ENCODE measurements around the gene SUV39H2. TPM values are rescaled to one million over a fixed set of nuclear protein-coding genes. Genes with fewer than 3 reads are reported as not detected.

SUV39H2 gene
- total RNA-seq = 6.3 TPM

DNA sequence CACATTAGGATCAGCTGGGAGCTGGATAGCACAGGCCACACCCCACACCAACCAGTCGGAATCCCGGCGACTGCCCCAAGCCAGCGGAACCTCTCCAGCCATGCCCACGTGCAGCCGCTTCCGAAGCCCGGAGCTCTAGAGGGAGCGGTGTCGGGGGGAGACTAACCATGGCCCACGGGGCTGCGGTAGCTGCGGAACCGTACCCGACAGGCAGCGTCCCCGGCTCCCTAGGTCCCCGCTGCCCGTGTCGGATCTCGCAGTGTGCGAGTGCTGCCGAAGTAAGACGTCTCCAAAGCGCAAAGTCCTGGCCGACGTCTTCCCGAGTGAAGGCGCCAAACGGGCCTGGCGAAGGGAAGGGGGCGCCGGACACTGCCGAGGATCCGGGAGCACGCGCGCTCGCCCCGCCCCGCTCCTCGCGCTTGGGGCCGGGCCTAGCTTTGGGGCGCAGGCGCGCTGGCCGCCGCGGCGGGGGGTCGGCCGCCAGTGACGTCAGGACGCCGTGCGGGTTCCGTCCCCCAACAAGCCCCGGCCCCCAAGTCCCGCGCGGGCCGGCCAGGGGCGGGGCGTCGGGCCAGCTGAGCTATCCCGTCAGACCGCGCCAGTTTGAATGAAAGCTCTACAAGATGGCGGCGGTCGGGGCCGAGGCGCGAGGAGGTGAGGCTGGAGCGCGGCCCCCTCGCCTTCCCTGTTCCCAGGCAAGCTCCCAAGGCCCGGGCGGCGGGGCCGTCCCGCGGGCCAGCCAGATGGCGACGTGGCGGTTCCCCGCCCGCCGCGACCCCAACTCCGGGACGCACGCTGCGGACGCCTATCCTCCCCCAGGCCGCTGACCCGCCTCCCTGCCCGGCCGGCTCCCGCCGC is at the start of gene SUV39H2:
Gene SUV39H2, plus strand, starts transcription at position 601 of the 858 bp plus-strand sequence. Its CDS starts 23 bp downstream, at position 624.
- Histone ChIP-seq H3K27me3 (ENCODE audit: insufficient read depth, low read length) (no peaks in the 10 kb centered on the region), H3K4me3 (ENCODE audit: low read length) (peak within 1 kb of the TSS; percentile 78), H3K9me3 (ENCODE audit: low read depth, low read length) (no peaks in the 10 kb centered on the region), H3K4me1 (ENCODE audit: insufficient read depth, low read length) (peaks cover 23% of the 10 kb centered on the region)

GRCh38 chr10:14833106-14833505 is 45.6 kb upstream of the SUV39H2 start:
- Histone ChIP-seq H3K4me1 (ENCODE audit: insufficient read depth, low read length) (peaks cover 12% of the 10 kb centered on the region), H3K9me3 (ENCODE audit: low read depth, low read length) (no peaks in the 10 kb centered on the region), H3K4me3 (ENCODE audit: low read length) (no peak overlapping the region), H3K27me3 (ENCODE audit: insufficient read depth, low read length) (no peaks in the 10 kb centered on the region)

DNA sequence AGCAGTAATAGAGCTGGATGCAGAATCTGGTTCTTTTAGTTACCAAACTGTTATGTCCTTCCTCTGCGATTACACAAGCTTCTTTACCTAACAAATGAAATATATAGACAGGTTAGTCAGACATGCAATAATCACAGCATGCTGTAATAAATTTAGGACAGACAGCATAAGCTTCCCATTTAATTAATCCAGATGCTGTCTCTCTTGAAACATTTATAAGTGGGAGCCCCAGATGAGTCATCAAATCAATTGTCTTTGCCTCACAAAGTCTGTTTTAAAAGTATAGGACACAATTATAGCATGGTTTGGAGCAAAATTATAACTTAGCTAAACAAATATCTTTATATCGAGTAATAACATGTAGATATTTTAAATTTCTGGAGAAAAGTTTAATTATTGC is 42.5 kb upstream of the SUV39H2 start:
- no peak overlapping the region for H3K4me3 ChIP-seq (ENCODE audit: low read length)
- no peaks in the 10 kb centered on the region for H3K27me3 ChIP-seq (ENCODE audit: insufficient read depth, low read length)
- no peaks in the 10 kb centered on the region for H3K9me3 ChIP-seq (ENCODE audit: low read depth, low read length)
- H3K4me1 ChIP-seq (ENCODE audit: insufficient read depth, low read length) = peaks cover 24% of the 10 kb centered on the region

GRCh38 chr10:14837003-14837756 is 41.5 kb upstream of the SUV39H2 start:
- peak overlapping the region; percentile 98 for H3K4me3 ChIP-seq (ENCODE audit: low read length)
- no peaks in the 10 kb centered on the region for H3K27me3 ChIP-seq (ENCODE audit: insufficient read depth, low read length)
- H3K9me3 ChIP-seq (ENCODE audit: low read depth, low read length) = no peaks in the 10 kb centered on the region
- H3K4me1 ChIP-seq (ENCODE audit: insufficient read depth, low read length) = peaks cover 24% of the 10 kb centered on the region

DNA sequence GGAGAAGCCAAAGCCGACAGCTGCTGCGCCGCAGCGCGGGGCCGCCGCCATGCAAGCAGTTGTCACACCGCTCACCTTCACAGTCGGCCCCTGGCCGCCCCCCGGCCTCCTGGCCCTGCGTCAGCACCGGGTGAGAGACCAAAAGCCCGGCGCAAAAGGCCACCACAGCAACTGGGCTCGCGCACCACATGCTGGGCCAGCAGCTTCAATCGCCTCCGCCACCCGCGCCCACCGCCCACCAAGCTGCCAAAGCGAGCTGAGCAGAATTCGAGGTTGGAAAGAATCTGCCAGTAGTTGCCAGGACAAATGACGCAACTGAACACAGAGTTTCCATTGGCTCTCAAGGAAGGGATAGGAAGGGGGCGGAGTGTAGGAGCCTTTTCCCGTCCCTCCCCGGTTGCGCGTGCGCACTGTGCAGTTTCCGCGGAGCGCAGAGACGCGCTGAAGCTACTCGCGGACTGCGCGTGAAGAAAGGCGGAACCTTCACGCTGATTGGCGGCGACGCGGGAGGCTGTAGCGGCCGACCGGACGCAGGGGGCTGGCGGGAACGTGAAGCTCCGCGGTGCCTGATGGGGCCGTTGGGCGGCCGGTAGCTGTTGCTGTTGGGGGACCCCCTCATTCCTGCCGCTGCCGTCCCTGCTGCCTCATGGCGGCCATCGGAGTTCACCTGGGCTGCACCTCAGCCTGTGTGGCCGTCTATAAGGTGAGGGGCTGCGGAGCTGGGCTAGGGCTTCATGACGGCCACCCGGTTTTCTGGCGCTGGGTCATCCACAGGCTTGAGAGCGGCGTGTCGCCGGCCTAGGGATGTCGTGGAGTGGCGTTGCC is 40.7 kb upstream of the SUV39H2 start, which contains the start of the genes CDNF, HSPA14 and MSANTD7:
Gene CDNF, minus strand, starts transcription at position 281 of the 825 bp plus-strand sequence. Its CDS starts 91 bp downstream, at position 190.
Gene HSPA14, plus strand, starts transcription at position 550 of the 825 bp plus-strand sequence. Its CDS starts 97 bp downstream, at position 647.
Gene MSANTD7, plus strand, starts transcription at position 550 of the 825 bp plus-strand sequence. CDS start 3,979 bp downstream, outside the sequence.
- H3K9me3 ChIP-seq (ENCODE audit: low read depth, low read length) = no peaks in the 10 kb centered on the region
- peak within 1 kb of the TSS; percentile 98 for H3K4me3 ChIP-seq (ENCODE audit: low read length)
- no peaks in the 10 kb centered on the region for H3K27me3 ChIP-seq (ENCODE audit: insufficient read depth, low read length)
- peaks cover 24% of the 10 kb centered on the region for H3K4me1 ChIP-seq (ENCODE audit: insufficient read depth, low read length)

GRCh38 chr10:14838582-14839304 is 39.9 kb upstream of the SUV39H2 start:
- H3K4me3 ChIP-seq (ENCODE audit: low read length) = peak overlapping the region; percentile 98
- H3K9me3 ChIP-seq (ENCODE audit: low read depth, low read length) = no peaks in the 10 kb centered on the region
- peaks cover 24% of the 10 kb centered on the region for H3K4me1 ChIP-seq (ENCODE audit: insufficient read depth, low read length)
- H3K27me3 ChIP-seq (ENCODE audit: insufficient read depth, low read length) = no peaks in the 10 kb centered on the region

DNA sequence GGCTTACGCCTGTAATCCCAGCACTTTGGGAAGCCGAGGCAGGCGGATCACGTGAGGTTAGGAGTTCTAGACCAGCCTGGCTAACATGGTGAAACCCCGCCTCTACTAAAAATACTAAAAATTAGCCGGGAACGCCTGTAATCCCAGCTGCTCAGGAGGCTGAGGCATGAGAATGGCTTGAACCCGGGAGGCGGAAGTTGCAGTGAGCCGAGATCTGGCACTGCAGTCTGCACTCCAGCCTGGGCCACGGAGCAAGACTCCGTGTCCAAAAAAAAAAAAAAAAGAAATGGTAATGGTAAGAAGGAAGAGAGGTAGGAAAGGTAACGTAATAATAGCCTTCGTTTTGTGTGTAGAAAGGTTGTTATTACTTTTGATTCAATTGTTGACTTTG is 39.4 kb upstream of the SUV39H2 start:
- peak overlapping the region; percentile 98 for H3K4me3 ChIP-seq (ENCODE audit: low read length)
- H3K4me1 ChIP-seq (ENCODE audit: insufficient read depth, low read length) = peaks cover 24% of the 10 kb centered on the region
- no peaks in the 10 kb centered on the region for H3K9me3 ChIP-seq (ENCODE audit: low read depth, low read length)
- H3K27me3 ChIP-seq (ENCODE audit: insufficient read depth, low read length) = no peaks in the 10 kb centered on the region

GRCh38 chr10:14840178-14840577 is 38.5 kb upstream of the SUV39H2 start:
- no peaks in the 10 kb centered on the region for H3K27me3 ChIP-seq (ENCODE audit: insufficient read depth, low read length)
- H3K4me3 ChIP-seq (ENCODE audit: low read length) = no peak overlapping the region
- peaks cover 24% of the 10 kb centered on the region for H3K4me1 ChIP-seq (ENCODE audit: insufficient read depth, low read length)
- H3K9me3 ChIP-seq (ENCODE audit: low read depth, low read length) = no peaks in the 10 kb centered on the region

DNA sequence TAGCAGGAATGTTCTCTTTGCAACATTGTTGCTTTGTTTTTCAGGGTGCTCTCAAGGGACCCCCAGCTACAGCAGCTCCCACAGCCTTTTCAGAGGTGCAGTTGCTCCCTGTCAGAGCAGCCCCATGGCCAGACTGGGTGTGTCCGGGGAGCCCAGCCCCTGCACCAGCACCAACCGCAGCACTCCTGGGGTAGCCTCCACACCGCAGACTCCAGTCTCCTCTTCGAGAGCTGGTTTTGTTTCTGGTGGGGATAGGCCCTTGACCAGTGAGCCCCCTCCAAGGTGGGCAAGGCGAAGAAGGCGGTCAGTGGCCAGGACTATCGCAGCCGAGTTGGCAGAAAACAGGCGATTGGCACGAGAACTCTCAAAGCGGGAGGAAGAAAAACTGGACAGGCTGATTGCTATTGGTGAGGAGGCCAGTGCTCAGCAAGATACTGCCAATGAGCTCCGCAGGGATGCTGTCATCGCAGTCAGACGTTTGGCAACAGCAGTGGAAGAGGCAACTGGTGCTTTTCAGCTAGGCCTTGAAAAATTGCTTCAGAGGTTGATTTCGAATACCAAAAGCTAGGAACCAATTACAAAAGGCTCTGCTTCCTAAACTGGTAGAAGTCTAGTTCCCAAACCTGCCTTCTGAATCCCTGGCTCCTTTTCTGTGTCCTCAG is 35.2 kb upstream of the SUV39H2 start:
- H3K4me3 ChIP-seq (ENCODE audit: low read length) = no peak overlapping the region
- H3K4me1 ChIP-seq (ENCODE audit: insufficient read depth, low read length) = peaks cover 12% of the 10 kb centered on the region
- H3K9me3 ChIP-seq (ENCODE audit: low read depth, low read length) = no peaks in the 10 kb centered on the region
- H3K27me3 ChIP-seq (ENCODE audit: insufficient read depth, low read length) = no peaks in the 10 kb centered on the region

DNA sequence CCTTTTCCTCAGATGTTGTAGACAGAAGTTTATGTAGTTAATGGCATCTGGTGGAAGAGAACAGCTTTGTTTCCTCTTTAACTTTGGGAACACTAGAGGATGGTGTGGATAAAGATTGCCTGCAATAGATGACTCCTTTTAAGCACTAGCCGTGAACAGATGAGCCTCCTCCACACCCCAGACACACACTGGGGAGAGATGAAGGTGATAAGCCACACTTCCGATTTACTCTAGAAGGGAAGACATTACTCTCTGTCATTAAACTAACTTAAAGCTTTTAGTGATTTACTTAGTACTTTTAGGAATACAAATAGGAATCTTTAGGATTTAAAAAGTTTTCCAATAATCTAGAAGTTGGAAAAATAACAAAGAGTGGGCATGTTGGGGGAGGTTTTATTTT is 33.7 kb upstream of the SUV39H2 start:
- Histone ChIP-seq H3K27me3 (ENCODE audit: insufficient read depth, low read length) (no peaks in the 10 kb centered on the region), H3K4me3 (ENCODE audit: low read length) (no peak overlapping the region), H3K9me3 (ENCODE audit: low read depth, low read length) (no peaks in the 10 kb centered on the region), H3K4me1 (ENCODE audit: insufficient read depth, low read length) (no peaks in the 10 kb centered on the region)

DNA sequence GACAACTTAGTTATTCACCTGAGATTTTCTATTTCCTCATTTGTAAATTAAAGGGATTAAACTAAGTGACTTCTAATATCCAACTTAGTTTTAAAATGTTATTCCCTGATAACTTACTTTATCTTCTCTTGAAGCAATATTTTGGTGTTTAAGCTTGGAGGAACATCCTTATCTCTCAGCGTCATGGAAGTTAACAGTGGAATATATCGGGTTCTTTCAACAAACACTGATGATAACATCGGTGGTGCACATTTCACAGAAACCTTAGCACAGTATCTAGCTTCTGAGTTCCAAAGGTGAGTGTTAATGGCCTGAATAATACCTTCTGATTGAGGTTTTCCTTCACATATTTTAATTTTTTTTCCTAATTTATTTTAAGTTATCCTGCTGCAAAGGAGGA is 26.4 kb upstream of the SUV39H2 start:
- H3K4me1 ChIP-seq (ENCODE audit: insufficient read depth, low read length) = no peaks in the 10 kb centered on the region
- H3K27me3 ChIP-seq (ENCODE audit: insufficient read depth, low read length) = no peaks in the 10 kb centered on the region
- H3K4me3 ChIP-seq (ENCODE audit: low read length) = no peak overlapping the region
- H3K9me3 ChIP-seq (ENCODE audit: low read depth, low read length) = no peaks in the 10 kb centered on the region

DNA sequence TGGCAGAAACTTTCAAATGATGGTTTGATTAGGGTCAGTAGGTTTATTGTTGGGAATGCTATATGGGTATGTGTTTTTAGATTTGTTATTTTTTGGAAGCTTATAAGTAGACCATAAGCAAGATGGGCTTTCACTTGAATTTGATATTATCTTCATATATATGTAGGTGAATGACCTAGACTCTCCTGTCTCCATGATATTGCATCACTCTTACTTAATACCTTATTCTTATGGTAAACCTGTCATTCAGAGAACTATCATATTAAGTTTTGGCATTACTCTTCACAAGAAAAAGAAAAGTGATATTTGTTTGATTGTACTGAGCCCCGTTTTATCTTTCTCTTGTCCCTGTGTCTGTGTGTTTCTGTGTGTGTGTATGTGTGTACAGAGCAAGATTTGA is 23.2 kb upstream of the SUV39H2 start:
- Histone ChIP-seq H3K9me3 (ENCODE audit: low read depth, low read length) (no peaks in the 10 kb centered on the region), H3K27me3 (ENCODE audit: insufficient read depth, low read length) (no peaks in the 10 kb centered on the region), H3K4me3 (ENCODE audit: low read length) (no peak overlapping the region), H3K4me1 (ENCODE audit: insufficient read depth, low read length) (peaks cover 7% of the 10 kb centered on the region)

- Histone ChIP-seq H3K27me3 (ENCODE audit: insufficient read depth, low read length) (no peaks in the 10 kb centered on the region), H3K4me3 (ENCODE audit: low read length) (no peak overlapping the region)
Observed at GRCh38 chr10:14858338-14858960, 20.2 kb upstream of the SUV39H2 start.

More at GRCh38 chr10:14858338-14858960, 20.2 kb upstream of the SUV39H2 start:
- Histone ChIP-seq H3K4me1 (ENCODE audit: insufficient read depth, low read length) (peaks cover 7% of the 10 kb centered on the region), H3K9me3 (ENCODE audit: low read depth, low read length) (no peaks in the 10 kb centered on the region)
